ENCODE measurements around the gene MAML2. TPM values are rescaled to one million over a fixed set of nuclear protein-coding genes. Genes with fewer than 3 reads are reported as not detected.

Gene MAML2
- total and polyA plus RNA-seq, 2 of the 13 experiments (the other 11 are each of a cell fraction or from before 2014, with no cell fraction given) = 2.3 to 25.9 TPM

GRCh38 chr11:96012086-96012824, 330.7 kb downstream of the MAML2 start (continued):
- TF ChIP-seq TFDP2 (CRISPR knock-in tag; IDR thresholded peaks at IDR 0.05) = no peak; the same call in 1 of the 2 replicates
- TF ChIP-seq YY1 (IDR thresholded peaks at IDR 0.05; ENCODE audit: insufficient read depth, insufficient replicate concordance, low read depth, low read length) = no peak
- TF ChIP-seq, protein P1, sequence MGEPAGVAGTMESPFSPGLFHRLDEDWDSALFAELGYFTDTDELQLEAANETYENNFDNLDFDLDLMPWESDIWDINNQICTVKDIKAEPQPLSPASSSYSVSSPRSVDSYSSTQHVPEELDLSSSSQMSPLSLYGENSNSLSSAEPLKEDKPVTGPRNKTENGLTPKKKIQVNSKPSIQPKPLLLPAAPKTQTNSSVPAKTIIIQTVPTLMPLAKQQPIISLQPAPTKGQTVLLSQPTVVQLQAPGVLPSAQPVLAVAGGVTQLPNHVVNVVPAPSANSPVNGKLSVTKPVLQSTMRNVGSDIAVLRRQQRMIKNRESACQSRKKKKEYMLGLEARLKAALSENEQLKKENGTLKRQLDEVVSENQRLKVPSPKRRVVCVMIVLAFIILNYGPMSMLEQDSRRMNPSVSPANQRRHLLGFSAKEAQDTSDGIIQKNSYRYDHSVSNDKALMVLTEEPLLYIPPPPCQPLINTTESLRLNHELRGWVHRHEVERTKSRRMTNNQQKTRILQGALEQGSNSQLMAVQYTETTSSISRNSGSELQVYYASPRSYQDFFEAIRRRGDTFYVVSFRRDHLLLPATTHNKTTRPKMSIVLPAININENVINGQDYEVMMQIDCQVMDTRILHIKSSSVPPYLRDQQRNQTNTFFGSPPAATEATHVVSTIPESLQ (CRISPR knock-in tag; conservative IDR thresholded peaks at IDR 0.05) = no peak
- peak; percentile 30; the same call in 1 of the 2 replicates for TF ChIP-seq TSC22D2 (CRISPR knock-in tag; IDR thresholded peaks at IDR 0.05; ENCODE audit: borderline replicate concordance)
- TF ChIP-seq, protein P2, sequence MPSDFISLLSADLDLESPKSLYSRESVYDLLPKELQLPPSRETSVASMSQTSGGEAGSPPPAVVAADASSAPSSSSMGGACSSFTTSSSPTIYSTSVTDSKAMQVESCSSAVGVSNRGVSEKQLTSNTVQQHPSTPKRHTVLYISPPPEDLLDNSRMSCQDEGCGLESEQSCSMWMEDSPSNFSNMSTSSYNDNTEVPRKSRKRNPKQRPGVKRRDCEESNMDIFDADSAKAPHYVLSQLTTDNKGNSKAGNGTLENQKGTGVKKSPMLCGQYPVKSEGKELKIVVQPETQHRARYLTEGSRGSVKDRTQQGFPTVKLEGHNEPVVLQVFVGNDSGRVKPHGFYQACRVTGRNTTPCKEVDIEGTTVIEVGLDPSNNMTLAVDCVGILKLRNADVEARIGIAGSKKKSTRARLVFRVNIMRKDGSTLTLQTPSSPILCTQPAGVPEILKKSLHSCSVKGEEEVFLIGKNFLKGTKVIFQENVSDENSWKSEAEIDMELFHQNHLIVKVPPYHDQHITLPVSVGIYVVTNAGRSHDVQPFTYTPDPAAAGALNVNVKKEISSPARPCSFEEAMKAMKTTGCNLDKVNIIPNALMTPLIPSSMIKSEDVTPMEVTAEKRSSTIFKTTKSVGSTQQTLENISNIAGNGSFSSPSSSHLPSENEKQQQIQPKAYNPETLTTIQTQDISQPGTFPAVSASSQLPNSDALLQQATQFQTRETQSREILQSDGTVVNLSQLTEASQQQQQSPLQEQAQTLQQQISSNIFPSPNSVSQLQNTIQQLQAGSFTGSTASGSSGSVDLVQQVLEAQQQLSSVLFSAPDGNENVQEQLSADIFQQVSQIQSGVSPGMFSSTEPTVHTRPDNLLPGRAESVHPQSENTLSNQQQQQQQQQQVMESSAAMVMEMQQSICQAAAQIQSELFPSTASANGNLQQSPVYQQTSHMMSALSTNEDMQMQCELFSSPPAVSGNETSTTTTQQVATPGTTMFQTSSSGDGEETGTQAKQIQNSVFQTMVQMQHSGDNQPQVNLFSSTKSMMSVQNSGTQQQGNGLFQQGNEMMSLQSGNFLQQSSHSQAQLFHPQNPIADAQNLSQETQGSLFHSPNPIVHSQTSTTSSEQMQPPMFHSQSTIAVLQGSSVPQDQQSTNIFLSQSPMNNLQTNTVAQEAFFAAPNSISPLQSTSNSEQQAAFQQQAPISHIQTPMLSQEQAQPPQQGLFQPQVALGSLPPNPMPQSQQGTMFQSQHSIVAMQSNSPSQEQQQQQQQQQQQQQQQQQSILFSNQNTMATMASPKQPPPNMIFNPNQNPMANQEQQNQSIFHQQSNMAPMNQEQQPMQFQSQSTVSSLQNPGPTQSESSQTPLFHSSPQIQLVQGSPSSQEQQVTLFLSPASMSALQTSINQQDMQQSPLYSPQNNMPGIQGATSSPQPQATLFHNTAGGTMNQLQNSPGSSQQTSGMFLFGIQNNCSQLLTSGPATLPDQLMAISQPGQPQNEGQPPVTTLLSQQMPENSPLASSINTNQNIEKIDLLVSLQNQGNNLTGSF (CRISPR knock-in tag; IDR thresholded peaks at IDR 0.05) = no peak
- TF ChIP-seq, protein P3, sequence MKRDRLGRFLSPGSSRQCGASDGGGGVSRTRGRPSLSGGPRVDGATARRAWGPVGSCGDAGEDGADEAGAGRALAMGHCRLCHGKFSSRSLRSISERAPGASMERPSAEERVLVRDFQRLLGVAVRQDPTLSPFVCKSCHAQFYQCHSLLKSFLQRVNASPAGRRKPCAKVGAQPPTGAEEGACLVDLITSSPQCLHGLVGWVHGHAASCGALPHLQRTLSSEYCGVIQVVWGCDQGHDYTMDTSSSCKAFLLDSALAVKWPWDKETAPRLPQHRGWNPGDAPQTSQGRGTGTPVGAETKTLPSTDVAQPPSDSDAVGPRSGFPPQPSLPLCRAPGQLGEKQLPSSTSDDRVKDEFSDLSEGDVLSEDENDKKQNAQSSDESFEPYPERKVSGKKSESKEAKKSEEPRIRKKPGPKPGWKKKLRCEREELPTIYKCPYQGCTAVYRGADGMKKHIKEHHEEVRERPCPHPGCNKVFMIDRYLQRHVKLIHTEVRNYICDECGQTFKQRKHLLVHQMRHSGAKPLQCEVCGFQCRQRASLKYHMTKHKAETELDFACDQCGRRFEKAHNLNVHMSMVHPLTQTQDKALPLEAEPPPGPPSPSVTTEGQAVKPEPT (CRISPR knock-in tag; IDR thresholded peaks at IDR 0.05; ENCODE audit: low read depth) = no peak
- TF ChIP-seq HIVEP1 (CRISPR knock-in tag; IDR thresholded peaks at IDR 0.05) = no peak
- no peak for TF ChIP-seq GRHL1 (CRISPR knock-in tag; conservative IDR thresholded peaks at IDR 0.05)
- no peak for TF ChIP-seq ZNF30 (CRISPR knock-in tag; IDR thresholded peaks at IDR 0.05)
- TF ChIP-seq, protein P4, sequence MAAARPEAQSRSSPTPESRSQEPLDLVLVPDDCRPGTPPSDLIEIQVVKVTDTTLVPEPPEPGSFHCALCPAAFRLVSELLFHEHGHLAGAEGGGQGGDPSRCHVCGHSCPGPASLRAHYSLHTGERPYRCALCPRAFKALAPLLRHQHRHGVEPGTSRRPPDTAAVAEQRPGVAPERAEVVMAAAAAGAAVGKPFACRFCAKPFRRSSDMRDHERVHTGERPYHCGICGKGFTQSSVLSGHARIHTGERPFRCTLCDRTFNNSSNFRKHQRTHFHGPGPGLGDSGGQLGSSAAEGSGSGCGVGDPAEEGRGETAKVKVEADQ (CRISPR knock-in tag; IDR thresholded peaks at IDR 0.05; ENCODE audit: borderline replicate concordance) = no peak
- TF ChIP-seq PREB (CRISPR knock-in tag; IDR thresholded peaks at IDR 0.05) = no peak
- TF ChIP-seq ZNF776 (CRISPR knock-in tag; IDR thresholded peaks at IDR 0.05) = no peak
- TF ChIP-seq PAF1 (CRISPR knock-in tag; IDR thresholded peaks at IDR 0.05) = no peak
